GM20000 (cell line): ENCODE measurements around the gene ITIH5.

Experiments
- DNase-seq: peaks from one replicate; pipeline ENCODE4 v3.0.0; 2012; ENCODE audit warnings: low spot score
- TF ChIP-seq, protein P1 (sequence below): IDR thresholded peaks from 2 replicates; pipeline ENCODE4 v1.5.1; 2012; ENCODE audit warnings: mild to moderate bottlenecking, control low read depth; ENCODE audit errors: extremely low read depth, missing control alignments

Gene ITIH5

GRCh38 chr10:7611909-7612308 is 54.9 kb downstream of the ITIH5 start:
- DNase-seq: no peak
- TF ChIP-seq, protein P1, sequence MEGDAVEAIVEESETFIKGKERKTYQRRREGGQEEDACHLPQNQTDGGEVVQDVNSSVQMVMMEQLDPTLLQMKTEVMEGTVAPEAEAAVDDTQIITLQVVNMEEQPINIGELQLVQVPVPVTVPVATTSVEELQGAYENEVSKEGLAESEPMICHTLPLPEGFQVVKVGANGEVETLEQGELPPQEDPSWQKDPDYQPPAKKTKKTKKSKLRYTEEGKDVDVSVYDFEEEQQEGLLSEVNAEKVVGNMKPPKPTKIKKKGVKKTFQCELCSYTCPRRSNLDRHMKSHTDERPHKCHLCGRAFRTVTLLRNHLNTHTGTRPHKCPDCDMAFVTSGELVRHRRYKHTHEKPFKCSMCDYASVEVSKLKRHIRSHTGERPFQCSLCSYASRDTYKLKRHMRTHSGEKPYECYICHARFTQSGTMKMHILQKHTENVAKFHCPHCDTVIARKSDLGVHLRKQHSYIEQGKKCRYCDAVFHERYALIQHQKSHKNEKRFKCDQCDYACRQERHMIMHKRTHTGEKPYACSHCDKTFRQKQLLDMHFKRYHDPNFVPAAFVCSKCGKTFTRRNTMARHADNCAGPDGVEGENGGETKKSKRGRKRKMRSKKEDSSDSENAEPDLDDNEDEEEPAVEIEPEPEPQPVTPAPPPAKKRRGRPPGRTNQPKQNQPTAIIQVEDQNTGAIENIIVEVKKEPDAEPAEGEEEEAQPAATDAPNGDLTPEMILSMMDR: no peak

DNA sequence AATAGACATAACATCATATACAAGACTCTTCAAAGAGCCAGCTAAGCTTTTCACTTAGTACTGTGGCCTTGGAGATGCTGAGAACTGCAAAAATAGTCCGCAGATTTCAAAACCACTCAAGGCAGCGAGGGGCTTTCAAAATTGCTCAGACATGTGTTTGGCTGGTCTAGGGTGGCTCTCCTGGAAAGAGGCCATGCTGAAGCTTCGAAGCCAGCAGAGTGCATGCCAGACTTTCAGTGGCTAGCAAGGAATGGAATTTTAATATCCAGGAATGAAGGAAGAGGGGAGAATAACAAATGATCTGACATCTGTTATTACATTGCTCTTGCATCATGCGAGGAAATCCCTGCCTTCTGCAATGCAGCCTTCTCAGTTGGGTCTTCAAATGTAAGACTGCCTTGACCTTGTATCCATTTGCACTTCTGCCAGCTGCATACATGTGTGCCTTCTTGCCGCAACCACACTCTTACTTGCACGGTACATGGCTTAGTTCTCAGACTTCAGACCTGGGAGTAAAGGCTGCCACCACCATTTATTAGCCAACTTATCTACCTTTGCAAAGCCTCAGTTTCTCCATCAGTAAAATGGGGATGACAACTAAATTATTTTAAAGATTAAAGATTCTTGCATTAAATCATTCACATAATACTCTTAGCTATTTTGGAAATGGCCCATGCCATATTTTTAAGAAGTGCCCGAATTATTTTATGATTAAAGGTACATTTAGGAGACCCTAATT is 55.9 kb downstream of the ITIH5 start:
- no peak for DNase-seq
- TF ChIP-seq, protein P1: no peak

GRCh38 chr10:7610026-7610425 is 56.7 kb downstream of the ITIH5 start:
- no peak for DNase-seq
- TF ChIP-seq, protein P1: no peak

GRCh38 chr10:7609556-7609955 is 57.2 kb downstream of the ITIH5 start:
- DNase-seq: no peak
- TF ChIP-seq, protein P1: no peak

GRCh38 chr10:7608001-7608400 is 58.8 kb downstream of the ITIH5 start:
- TF ChIP-seq, protein P1: no peak
- DNase-seq: no peak

DNA sequence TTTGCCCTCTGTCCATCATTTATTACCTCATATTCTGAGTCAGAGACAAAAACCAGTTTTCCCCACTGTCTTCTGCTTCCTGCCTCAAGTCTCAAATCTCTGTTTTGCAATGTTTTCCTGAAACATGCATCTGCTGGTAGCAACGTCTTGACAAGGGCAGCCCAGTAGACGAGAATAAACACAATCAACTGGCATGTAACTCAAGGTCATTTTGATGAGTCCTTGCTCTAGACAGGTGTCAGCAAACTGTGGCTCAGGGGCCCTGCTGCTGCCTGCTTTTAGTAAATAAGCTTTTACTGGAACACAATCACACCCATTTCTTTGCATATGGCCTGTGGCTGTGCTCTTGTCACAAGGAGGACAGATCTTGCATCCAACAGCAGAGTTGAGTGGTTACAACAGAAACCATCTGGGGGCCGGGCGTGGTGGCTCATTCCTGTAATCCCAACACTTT is 59.8 kb downstream of the ITIH5 start:
- TF ChIP-seq, protein P1: no peak

DNA sequence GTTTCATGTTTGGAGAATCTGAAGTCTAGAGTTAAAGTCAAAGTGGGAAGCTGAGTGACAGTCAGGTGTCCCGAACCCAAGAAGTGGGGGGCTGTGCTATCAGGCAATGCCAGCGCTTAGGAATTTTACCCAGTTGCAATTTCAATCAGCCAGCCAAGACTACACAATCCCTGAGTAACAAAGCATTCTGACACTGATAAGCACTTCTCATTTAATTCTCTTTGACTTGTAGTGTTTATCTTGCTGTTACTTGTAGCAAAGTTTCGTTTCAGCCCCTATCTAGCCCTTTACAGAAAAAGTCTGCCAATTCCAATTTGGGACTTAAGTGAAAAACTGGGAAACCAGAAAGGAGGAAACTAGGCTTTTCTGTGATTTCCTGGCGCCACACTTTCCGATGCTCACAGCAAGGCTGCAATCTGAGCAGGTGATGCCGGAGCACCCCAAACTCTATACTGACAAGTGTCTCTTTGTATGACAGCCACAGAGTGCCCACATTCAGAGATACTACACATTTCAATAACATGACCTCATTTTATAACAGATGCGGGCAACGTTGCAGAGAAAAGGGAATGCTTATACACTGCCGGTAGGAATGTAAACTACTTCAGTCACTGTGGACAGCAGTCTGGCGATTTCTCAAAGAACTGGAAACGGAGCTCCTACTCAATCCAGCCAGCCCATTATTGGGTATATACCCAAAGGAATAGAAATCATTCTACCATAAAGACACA is 61.0 kb downstream of the ITIH5 start:
- TF ChIP-seq, protein P1: no peak
- no peak for DNase-seq

More for the DNA sequence above, 59.8 kb downstream of the ITIH5 start:
- DNase-seq: no peak
